Muscle layer of colon (tissue), 2 donors: ENCODE data around the gene ARSI.
"Not testable (repeated sequence)": the region's sequence is repeated elsewhere in the genome, so short reads cannot be mapped to it uniquely, and the experiment has no call there.

Source experiments
- H3K27ac ChIP-seq: one replicate; pipeline ENCODE4 v1.7.0; 2013; ENCODE audit warnings: low read depth, mild to moderate bottlenecking, low read length, moderate library complexity
- H3K27me3 ChIP-seq, 2 donors: one replicate each; pipeline ENCODE4 v1.7.0; 2013; ENCODE audit warnings: low read length in 2 of 2, mild to moderate bottlenecking in 2 of 2; ENCODE audit not compliant: insufficient read depth in 2 of 2, control insufficient read depth in 1 of 2
- H3K36me3 ChIP-seq: one replicate; pipeline ENCODE4 v1.7.0; 2013; ENCODE audit warnings: mild to moderate bottlenecking, low read length; ENCODE audit not compliant: insufficient read depth
- H3K4me1 ChIP-seq: one replicate; pipeline ENCODE4 v1.7.0; 2013; ENCODE audit warnings: mild to moderate bottlenecking, low read length; ENCODE audit not compliant: insufficient read depth
- H3K4me3 ChIP-seq, 2 donors: one replicate each; pipeline ENCODE4 v1.7.0; 2013; ENCODE audit warnings: low read length in 2 of 2, low read depth in 1 of 2, mild to moderate bottlenecking in 1 of 2, moderate library complexity in 1 of 2
- H3K9ac ChIP-seq: one replicate; pipeline ENCODE4 v1.7.0; 2013; ENCODE audit warnings: low read length
- H3K9me3 ChIP-seq: one replicate; pipeline ENCODE4 v1.7.0; 2013; ENCODE audit warnings: mild to moderate bottlenecking, low read length
- donor health status: abdominal sarcoma.
- donor health status: Adenocarcinoma of cecum.

Gene ARSI

GRCh38 chr5:150256410-150257064 lies 46.2 kb downstream of the ARSI start:
- H3K27me3 ChIP-seq, result no peaks in the 10 kb centered on the region
- no peaks in the 10 kb centered on the region for H3K4me1 ChIP-seq
- no peaks in the 10 kb centered on the region for H3K9me3 ChIP-seq
- no peak overlapping the region for H3K9ac ChIP-seq
- no peaks in the 10 kb centered on the region for H3K36me3 ChIP-seq
- no peak overlapping the region for H3K4me3 ChIP-seq
- H3K27ac ChIP-seq, result no peak overlapping the region

GRCh38 chr5:150255659-150256409 lies 46.9 kb downstream of the ARSI start:
- Histone ChIP-seq H3K9me3 (no peaks in the 10 kb centered on the region), H3K27me3 (no peaks in the 10 kb centered on the region), H3K4me3 (no peak overlapping the region), H3K36me3 (no peaks in the 10 kb centered on the region), H3K27ac (no peak overlapping the region), H3K9ac (no peak overlapping the region), H3K4me1 (no peaks in the 10 kb centered on the region)

GRCh38 chr5:150254774-150255173 lies 47.9 kb downstream of the ARSI start:
- H3K27ac ChIP-seq, result no peak overlapping the region
- no peaks in the 10 kb centered on the region for H3K9me3 ChIP-seq
- H3K36me3 ChIP-seq, result no peaks in the 10 kb centered on the region
- no peaks in the 10 kb centered on the region for H3K27me3 ChIP-seq
- H3K9ac ChIP-seq, result no peak overlapping the region
- no peak overlapping the region for H3K4me3 ChIP-seq
- no peaks in the 10 kb centered on the region for H3K4me1 ChIP-seq

GRCh38 chr5:150254363-150254762 lies 48.3 kb downstream of the ARSI start:
- Histone ChIP-seq H3K27me3 (no peaks in the 10 kb centered on the region), H3K9ac (no peak overlapping the region), H3K4me1 (no peaks in the 10 kb centered on the region), H3K9me3 (no peaks in the 10 kb centered on the region), H3K36me3 (no peaks in the 10 kb centered on the region), H3K27ac (no peak overlapping the region), H3K4me3 (no peak overlapping the region)

- Histone ChIP-seq H3K4me1 (no peaks in the 10 kb centered on the region), H3K27me3 (no peaks in the 10 kb centered on the region), H3K36me3 (no peaks in the 10 kb centered on the region), H3K9ac (no peak overlapping the region), H3K9me3 (no peaks in the 10 kb centered on the region), H3K4me3 (no peak overlapping the region), H3K27ac (no peak overlapping the region)
Observed at GRCh38 chr5:150253416-150254208, 49.1 kb downstream of the ARSI start.

- H3K9ac ChIP-seq, result no peak overlapping the region
- H3K9me3 ChIP-seq, result no peaks in the 10 kb centered on the region
- H3K36me3 ChIP-seq, result no peaks in the 10 kb centered on the region
- H3K4me1 ChIP-seq, result no peaks in the 10 kb centered on the region
- no peak overlapping the region for H3K27ac ChIP-seq
- H3K27me3 ChIP-seq, result no peaks in the 10 kb centered on the region
- no peak overlapping the region for H3K4me3 ChIP-seq
Observed at GRCh38 chr5:150252489-150252888, 50.2 kb downstream of the ARSI start.

- no peaks in the 10 kb centered on the region for H3K4me1 ChIP-seq
- H3K36me3 ChIP-seq, result no peaks in the 10 kb centered on the region
- H3K27ac ChIP-seq, result no peak overlapping the region
- no peaks in the 10 kb centered on the region for H3K27me3 ChIP-seq
- H3K4me3 ChIP-seq, result no peak overlapping the region
- H3K9ac ChIP-seq, result no peak overlapping the region
- H3K9me3 ChIP-seq, result no peaks in the 10 kb centered on the region
Observed at GRCh38 chr5:150251504-150251903, 51.2 kb downstream of the ARSI start.

- H3K27ac ChIP-seq, result no peak overlapping the region
- H3K36me3 ChIP-seq, result no peaks in the 10 kb centered on the region
- no peaks in the 10 kb centered on the region for H3K27me3 ChIP-seq
- peaks cover 14% of the 10 kb centered on the region for H3K4me1 ChIP-seq
- no peak overlapping the region for H3K9ac ChIP-seq
- H3K9me3 ChIP-seq, result no peaks in the 10 kb centered on the region
- H3K4me3 ChIP-seq, result no peak overlapping the region
Observed at GRCh38 chr5:150249744-150250143, 53.0 kb downstream of the ARSI start.

- no peak overlapping the region for H3K4me3 ChIP-seq
Observed at GRCh38 chr5:150248946-150249345, 53.8 kb downstream of the ARSI start.

GRCh38 chr5:150248493-150248892 lies 54.2 kb downstream of the ARSI start:
- H3K27me3 ChIP-seq, H3K9me3 ChIP-seq, H3K4me3 ChIP-seq, H3K9ac ChIP-seq, H3K27ac ChIP-seq, H3K36me3 ChIP-seq: not testable (repeated sequence)
- peaks cover 21% of the 10 kb centered on the region for H3K4me1 ChIP-seq

More at GRCh38 chr5:150248946-150249345, 53.8 kb downstream of the ARSI start:
- no peak overlapping the region for H3K27ac ChIP-seq
- no peaks in the 10 kb centered on the region for H3K36me3 ChIP-seq
- peaks cover 21% of the 10 kb centered on the region for H3K4me1 ChIP-seq
- no peaks in the 10 kb centered on the region for H3K27me3 ChIP-seq
- no peak overlapping the region for H3K9ac ChIP-seq
- H3K9me3 ChIP-seq, result no peaks in the 10 kb centered on the region

- Histone ChIP-seq H3K9me3 (no peaks in the 10 kb centered on the region), H3K27ac (no peak overlapping the region), H3K36me3 (no peaks in the 10 kb centered on the region), H3K27me3 (no peaks in the 10 kb centered on the region), H3K4me1 (peaks cover 21% of the 10 kb centered on the region), H3K9ac (no peak overlapping the region), H3K4me3 (no peak overlapping the region)
Observed at GRCh38 chr5:150247726-150248125, 55.0 kb downstream of the ARSI start.
